Epidermal melanocyte (primary cell): ENCODE data around the gene MPDZ.

Experiments used
- DNase-seq: peaks from one replicate; pipeline ENCODE4 v3.0.0; 2011; ENCODE audit warnings: low spot score; ENCODE audit not compliant: insufficient read length

Gene MPDZ

GRCh38 chr9:13088720-13089427 lies 190.6 kb downstream of the MPDZ start:
- DNase-seq = peak; percentile 37

DNA sequence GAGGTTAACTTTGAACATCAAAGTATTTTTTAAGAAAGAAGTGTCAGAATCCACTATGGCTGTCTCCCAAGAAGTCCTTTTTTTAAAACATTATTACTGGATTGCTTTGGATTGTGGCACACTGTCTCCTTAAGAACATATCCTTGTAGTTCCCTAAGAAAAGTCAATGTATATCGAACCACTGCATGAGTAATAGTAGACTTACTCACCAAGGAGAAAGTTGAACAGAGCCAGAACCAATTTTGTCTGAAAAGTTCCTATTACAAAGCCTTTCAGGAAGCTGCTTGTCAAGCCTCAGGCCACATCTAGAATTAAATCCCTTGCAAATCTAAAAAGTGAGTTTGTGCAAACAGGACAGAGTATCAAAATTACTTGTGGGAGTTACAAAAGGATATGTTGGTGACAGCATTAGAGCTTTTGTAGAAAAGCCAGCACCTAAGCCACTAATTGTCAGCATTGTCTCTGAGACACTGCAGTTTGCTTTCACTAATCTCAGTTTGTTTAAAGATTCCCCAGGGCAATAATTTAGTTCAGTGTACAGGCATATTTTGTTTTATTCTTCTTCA lies 195.4 kb downstream of the MPDZ start:
- no peak for DNase-seq

DNA sequence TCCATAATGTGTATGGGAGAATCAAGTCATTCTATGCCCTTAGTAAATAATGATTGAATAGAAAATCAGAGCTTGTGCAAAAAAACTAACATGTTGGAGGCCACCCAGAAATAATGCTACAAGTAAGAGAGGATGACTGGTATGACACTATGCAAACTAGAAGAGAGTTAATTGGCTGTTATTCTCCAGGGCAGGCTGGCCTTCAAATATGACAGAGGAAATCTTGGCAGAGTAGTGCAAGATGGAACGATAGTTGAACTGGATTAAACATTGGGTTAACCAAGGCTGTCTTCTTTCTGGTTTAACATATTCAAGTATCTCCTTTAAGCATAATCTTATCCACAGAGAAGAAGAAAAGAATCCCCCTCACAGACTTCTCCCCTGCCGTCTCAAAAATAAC lies 196.1 kb downstream of the MPDZ start:
- no peak for DNase-seq

- DNase-seq = no peak
Measured at GRCh38 chr9:13082796-13083195, 196.7 kb downstream of the MPDZ start.

GRCh38 chr9:13078164-13078563 lies 201.3 kb downstream of the MPDZ start:
- DNase-seq = no peak

GRCh38 chr9:13076616-13077015 lies 202.9 kb downstream of the MPDZ start:
- no peak for DNase-seq

- DNase-seq = no peak
Measured at GRCh38 chr9:13071921-13072320, 207.6 kb downstream of the MPDZ start.

DNA sequence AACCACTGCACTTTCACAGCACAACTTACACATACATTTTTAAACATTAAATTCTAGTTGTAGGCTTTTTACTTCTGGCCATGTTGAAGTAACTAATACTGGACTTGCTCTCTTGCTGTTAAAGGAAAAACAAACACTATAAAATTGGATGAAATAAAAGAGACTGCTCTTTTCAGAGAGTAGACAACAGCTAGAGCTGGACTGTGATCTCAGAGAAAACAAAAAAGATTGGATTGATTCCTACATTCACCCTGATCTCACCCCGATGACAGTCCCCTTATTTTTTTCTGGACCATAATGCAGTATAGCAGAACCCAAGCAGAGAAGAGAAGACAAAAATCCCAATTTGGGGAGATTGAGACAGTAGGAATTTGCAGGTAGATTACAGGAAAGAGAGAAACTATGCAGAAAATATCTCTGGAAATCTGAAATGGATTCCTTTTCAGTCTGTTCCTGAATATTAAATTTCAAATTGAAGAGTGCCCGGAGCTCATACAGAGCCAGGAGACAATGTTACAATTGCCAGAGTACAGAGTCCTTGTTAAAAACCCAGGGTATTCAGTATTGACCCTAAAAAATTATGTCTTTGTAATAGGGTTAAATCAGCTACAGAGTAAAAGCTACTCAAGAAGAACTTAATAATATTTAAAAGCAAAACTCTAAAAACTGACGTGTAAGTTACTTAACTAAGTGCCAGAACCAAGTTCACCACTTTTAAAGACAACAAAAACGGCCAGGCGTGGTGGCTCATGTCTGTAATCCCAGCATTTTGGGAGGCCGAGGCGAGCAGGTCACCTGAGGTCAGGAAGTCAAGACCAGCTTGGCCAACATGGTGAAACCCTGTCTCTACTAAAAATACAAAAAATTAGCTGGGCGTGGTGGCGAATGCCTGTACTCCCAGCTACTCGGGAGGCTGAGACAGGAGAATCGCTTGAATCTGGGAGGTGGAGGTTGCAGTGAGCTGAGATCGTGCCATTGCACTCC lies 208.6 kb downstream of the MPDZ start:
- DNase-seq = no peak

- DNase-seq = no peak
Measured at GRCh38 chr9:13069498-13069897, 210.0 kb downstream of the MPDZ start.

DNA sequence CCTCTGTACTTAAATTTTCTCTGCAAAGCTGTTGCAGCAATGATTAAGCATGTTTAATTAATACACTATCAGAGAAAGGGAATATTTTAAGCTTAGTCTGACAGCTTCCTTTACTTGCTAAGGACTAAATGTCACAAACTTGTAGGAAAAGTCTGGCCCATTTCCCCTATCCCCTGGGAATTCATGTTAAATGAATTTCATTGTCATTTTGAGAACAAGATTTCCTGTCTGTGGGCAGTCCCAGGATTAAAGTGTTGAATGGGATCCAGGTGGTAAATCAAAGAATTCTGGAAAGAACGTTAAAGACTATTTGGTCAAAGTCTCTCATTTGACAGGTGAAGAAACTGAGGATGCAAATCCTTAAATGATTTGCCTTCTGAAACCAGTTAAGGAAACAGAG lies 214.8 kb downstream of the MPDZ start:
- DNase-seq = no peak

DNA sequence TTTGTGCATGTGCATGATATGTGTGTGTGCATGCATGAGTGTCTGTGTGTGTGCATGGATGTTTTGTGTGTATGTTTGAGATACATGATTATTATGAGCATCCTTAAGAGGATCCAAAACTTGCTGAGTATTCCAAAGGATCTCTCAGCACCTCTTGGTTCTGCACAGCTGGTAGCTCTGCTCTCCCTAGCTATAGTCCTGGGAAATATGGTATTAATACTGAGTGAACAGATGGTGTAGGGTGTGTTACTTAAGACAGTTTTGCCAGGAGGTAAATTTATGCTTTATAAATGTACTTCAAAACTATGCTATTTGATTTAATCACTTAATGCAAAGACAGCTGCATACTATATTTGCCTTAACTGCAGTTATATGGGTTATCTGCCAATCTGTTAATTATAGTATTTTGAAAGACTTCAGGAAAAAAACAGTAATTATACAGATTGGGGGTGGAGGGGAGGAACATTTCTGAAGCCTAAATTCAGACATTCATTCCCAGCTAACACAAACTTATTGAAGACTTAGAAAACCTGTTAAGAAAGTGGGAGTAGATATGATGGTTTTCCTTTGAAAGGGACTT lies 215.5 kb downstream of the MPDZ start:
- no peak for DNase-seq

DNA sequence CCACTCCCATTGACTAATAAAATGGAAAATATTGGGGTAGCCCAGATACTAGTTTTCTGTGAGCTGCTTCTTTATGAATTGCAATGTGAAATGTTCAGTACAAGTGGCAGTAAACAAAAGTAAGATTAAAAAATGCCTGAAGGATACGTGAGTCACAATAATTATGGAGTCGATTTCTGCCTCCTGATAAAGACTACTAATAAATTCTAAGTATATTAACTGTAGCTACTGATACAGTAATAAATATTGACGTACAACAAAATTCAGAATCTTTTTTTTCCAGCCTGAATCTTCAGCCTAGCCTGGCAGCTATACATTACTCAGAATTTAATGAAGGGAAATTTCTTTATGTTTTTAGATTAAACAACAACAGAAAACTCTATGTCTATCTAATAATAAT lies 218.1 kb downstream of the MPDZ start:
- no peak for DNase-seq
